Measurements from ENCODE around the gene YEATS4. TPM values are rescaled to one million over a fixed set of nuclear protein-coding genes. Genes with fewer than 3 reads are reported as not detected.

The YEATS4 gene
- total RNA-seq, 1 donor from 2014 or later, result 4.5 TPM

DNA sequence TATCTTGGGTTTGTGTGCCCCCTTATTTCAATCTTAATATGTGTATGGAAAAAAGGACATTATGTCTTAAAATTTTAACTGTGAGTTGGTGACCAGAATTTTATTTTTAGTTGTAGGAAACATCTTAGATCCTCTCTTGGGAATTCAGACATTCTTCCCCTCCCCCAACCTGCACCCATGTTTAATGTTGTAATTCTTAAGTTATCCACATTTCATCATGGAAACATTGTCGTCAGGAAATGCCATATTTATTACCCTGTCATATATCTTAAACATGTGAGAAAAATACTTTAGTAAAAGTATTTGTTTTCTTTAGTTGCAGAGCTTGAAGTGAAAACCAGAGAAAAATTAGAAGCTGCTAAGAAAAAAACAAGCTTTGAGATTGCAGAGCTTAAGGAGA, 30.3 kb downstream of the YEATS4 start:
- no peak for DNase-seq (ENCODE audit: low spot score)

- DNase-seq (ENCODE audit: low spot score), result no peak
Measured at GRCh38 chr12:69392179-69392928, 32.8 kb downstream of the YEATS4 start.

- DNase-seq (ENCODE audit: low spot score), result no peak
Measured at GRCh38 chr12:69396041-69396440, 36.5 kb downstream of the YEATS4 start.

DNA sequence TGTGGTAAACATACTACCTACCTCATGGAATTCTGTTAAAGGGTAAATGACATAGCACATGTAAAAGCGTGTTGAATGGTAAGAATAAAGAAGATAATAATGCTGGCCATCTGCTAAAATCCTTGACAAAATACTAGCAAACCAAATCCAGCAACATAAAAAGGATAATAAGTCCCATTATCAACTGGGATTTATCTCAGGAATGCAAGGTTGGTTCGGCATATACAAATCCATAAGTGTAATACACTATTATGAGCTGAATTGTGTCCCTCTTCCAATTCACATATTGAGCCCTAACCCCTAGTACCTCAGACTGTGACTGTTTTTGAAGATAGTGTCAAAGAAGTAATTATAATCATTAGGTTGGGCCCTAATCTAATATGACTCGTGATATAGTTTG, 37.4 kb downstream of the YEATS4 start:
- DNase-seq (ENCODE audit: low spot score), result no peak

DNA sequence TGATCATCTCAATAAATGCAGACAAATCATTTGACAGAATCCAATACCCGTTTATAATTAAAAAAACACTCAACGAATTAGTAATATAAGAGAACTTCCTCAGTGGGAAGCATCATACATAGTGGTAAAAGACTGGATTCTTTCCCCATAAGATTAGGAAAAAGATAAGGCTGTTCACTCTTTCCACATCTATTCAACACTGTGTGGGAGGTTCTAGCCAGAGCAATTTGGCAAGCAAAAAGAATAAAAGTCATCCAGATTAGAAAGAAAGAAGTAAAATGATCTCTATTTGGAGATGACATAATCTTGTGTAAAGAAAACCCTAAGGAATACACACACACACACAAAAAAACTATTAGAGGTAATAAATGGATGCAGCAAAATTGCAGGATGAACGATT, 38.4 kb downstream of the YEATS4 start:
- DNase-seq (ENCODE audit: low spot score), result no peak

DNA sequence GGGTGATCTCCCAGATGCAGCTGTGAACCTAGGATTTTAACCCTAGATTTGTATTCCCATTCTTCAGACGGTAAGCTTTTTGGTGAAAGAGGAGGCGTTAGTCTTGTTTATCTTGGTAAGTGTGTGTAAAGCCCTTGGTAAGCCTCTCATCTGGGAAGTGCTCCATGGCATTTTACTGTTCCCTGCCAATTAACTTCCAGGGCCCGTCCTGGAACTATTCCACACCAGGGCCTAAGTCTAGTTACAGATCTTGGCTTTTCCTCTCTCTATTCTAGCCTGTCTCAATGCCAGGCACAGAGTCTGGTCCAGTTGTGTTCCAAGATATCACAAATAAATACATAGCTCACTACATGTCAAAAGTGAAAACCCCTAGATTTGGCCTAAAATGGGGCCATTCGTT, 42.4 kb downstream of the YEATS4 start:
- DNase-seq (ENCODE audit: low spot score), result no peak

- DNase-seq (ENCODE audit: low spot score), result no peak
Measured at GRCh38 chr12:69404851-69405565, 45.5 kb downstream of the YEATS4 start.

DNA sequence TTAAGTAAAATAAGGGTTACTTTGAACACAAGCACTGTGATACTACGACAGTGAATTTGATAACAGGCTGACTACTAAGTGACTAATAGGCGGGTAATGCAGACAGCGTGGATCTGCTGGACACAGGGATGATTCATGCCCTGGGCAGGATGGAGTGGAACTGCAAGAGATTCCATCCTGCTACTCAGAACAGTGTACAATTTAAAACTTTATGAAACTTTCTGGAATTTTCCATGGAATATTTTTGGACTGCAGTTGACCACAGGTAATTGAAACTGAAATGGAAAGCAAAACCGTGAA, 46.0 kb downstream of the YEATS4 start:
- no peak for DNase-seq (ENCODE audit: low spot score)

- DNase-seq (ENCODE audit: low spot score), result no peak
Measured at GRCh38 chr12:69406217-69406616, 46.7 kb downstream of the YEATS4 start.

DNA sequence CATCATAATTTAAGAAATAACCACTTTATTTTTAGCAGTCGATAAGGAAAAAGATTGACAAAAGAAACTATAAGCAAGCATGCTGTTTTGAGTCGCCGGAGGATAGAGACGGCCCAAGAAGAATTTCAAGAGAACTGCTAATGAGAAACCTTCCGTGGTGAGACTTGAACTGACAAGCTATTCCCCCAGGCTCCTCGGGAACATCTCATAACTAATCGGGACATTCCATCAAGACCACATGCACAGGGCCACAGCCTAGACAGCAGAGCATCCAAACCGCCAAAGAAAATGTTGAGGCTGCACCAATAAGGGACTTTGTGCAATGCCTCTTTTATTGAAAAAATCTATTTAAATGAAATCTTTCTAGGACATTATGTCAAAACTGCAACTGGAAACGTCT, 51.0 kb downstream of the YEATS4 start:
- DNase-seq (ENCODE audit: low spot score), result no peak

GRCh38 chr12:69412655-69413054, 53.1 kb downstream of the YEATS4 start:
- DNase-seq (ENCODE audit: low spot score), result no peak

DNA sequence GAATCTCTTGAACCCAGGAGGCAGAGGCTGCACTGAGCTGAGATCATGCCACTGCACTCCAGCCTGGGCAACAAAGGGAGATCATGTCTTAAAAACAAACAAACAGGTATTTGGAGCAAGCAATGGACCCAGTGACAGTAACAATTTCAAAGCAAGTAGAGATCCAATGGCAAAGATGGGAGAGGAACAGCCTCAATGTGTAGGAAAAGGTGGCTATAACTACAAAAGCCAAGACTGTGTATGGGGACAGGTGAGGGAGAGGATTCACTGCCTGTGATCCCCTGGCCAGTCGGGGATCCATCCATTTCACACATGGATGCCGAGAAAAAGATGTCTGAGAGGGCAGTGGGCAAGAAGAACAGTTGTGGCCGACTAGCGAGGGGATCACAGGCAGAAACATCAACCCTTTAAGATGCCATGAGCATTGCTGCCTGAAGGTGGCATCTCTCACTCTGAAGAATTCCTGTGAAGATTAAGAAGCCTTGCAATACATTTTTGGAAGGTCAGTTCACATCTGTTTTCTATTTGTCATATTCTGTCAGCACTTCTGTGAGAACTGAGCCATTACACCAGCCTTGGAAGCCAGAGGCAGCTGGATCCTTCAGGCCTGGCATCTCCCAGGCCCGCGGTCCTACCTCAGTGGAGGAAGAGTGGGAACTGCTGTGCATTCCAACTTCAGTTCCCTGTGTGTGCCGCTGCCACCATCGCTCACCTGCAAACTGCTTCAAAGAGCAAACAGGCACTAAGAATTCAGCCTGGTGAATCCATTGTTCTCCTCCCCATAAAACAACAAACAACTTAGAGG, 56.1 kb downstream of the YEATS4 start:
- DNase-seq (ENCODE audit: low spot score), result no peak

GRCh38 chr12:69417231-69417630, 57.7 kb downstream of the YEATS4 start:
- DNase-seq (ENCODE audit: low spot score), result no peak

- DNase-seq (ENCODE audit: low spot score), result no peak
Measured at GRCh38 chr12:69417741-69418167, 58.2 kb downstream of the YEATS4 start.

- no peak for DNase-seq (ENCODE audit: low spot score)
Measured at GRCh38 chr12:69419701-69420100, 60.2 kb downstream of the YEATS4 start.

DNA sequence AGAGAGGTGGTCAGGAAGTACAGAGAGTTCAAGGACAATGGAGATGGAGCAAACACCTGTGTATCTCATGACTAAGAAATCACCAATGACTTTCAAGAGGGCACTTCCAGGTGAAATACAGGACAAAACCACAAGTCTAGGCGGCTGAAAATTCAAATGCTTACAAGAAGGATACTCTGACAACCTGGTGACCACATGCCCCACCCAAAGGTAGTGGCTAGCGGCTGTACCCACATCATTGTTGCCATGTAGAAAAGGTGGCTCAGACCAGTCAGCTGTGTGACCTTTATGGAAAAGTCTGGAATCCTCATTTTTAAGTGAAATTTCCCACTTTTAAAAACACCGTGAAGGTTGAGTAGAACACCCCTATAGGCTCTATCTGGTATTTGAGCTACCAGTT, 62.0 kb downstream of the YEATS4 start:
- no peak for DNase-seq (ENCODE audit: low spot score)

GRCh38 chr12:69423037-69423905, 63.7 kb downstream of the YEATS4 start:
- no peak for DNase-seq (ENCODE audit: low spot score)

DNA sequence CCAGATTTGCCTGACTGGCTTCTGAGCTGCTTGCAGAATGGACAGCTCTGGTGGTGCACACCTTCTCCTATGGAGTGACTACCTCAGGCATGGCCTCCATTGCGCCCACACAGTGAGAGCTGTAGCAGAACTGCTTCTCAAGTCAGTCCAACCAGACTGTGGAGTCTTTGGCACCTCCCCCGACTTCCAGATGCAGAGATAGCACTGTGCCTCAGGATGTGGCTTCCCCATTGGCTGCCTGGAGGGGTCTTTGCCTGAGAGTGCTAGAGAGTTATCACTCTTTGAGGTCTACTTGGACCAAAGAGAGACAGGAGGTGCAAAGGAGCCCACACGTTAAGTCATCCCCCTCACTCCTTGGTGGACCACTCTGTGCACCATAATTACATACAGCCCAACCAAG, 65.9 kb downstream of the YEATS4 start:
- no peak for DNase-seq (ENCODE audit: low spot score)

DNA sequence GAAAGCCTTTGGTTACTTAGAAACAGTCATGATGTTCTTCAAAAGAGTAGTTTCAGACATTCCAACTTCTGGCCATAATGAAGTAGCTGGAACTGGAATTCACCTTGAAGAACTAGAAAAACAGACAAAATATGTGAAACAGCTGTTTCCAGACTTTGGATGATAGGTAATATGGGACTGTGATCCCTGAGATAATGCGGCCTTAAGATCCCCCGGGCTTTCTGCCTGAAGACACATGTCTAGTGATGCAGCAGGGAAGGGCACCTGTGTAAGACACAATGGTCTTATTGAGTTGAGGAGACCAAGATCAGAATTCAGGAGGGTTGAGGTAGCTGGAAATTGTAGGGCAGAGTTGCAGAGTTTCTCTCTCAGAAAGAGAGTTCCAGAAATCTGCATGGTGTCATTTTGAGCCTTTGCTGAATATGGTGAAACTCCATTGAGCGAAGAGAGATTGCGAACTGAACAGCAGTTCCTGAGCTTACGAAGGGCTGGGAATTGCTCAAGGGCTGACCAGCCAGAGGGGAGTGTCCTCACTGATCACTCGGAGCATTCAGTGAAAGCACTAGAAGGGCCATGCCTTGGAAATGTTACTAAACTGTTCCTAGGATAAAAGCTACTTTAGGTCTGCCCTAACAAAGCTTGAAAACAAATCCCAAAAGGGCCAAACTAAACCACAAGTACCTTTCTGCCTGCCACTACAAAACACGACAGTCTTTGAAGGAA, 69.0 kb downstream of the YEATS4 start:
- no peak for DNase-seq (ENCODE audit: low spot score)

GRCh38 chr12:69430942-69431590, 71.5 kb downstream of the YEATS4 start:
- no peak for DNase-seq (ENCODE audit: low spot score)

Measured in mesenteric fat pad (tissue), 1 donor.